OCI-LY1 (cell line): Measurements from ENCODE around the gene PROB1.

Source experiments
- EZH2 ChIP-seq: fragments of 200-600 bp; sonication (generic), shearing (Covaris generic); IDR thresholded peaks from 2 replicates; pipeline ENCODE4 v1.8.0; 2017; ENCODE audit warnings: borderline replicate concordance, mixed run types, mild to moderate bottlenecking, antibody characterized with exemption, low read length, moderate library complexity, mixed read lengths
- TF ChIP-seq, protein P1 (sequence below): fragments of 200-600 bp; sonication (generic), shearing (Covaris generic); IDR thresholded peaks from 2 replicates; pipeline ENCODE4 v1.5.1; 2017; ENCODE audit warnings: mild to moderate bottlenecking, antibody characterized with exemption, low read length, moderate library complexity, mixed read lengths

- TF ChIP-seq, protein P1, sequence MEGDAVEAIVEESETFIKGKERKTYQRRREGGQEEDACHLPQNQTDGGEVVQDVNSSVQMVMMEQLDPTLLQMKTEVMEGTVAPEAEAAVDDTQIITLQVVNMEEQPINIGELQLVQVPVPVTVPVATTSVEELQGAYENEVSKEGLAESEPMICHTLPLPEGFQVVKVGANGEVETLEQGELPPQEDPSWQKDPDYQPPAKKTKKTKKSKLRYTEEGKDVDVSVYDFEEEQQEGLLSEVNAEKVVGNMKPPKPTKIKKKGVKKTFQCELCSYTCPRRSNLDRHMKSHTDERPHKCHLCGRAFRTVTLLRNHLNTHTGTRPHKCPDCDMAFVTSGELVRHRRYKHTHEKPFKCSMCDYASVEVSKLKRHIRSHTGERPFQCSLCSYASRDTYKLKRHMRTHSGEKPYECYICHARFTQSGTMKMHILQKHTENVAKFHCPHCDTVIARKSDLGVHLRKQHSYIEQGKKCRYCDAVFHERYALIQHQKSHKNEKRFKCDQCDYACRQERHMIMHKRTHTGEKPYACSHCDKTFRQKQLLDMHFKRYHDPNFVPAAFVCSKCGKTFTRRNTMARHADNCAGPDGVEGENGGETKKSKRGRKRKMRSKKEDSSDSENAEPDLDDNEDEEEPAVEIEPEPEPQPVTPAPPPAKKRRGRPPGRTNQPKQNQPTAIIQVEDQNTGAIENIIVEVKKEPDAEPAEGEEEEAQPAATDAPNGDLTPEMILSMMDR: peak; percentile 33; the same call in 1 of the 2 replicates
- TF ChIP-seq EZH2: no peak
These were observed 26.3 kb downstream of the PROB1 start for GRCh38 chr5:139368613-139369012.
